Measurements from ENCODE around the gene HECW1. TPM values are rescaled to one million over a fixed set of nuclear protein-coding genes. Genes with fewer than 3 reads are reported as not detected.

HECW1 gene
- total and polyA plus RNA-seq, 2 of the 8 experiments (the other 6 are each of a cell fraction or from before 2014, with no cell fraction given): 2.9 to 12.7 TPM

- Histone ChIP-seq H3K4me2 (ENCODE audit: insufficient read depth in 1 of 2, low read depth in 2 of 2, low read length in 2 of 2) (no peak overlapping the region), H4K8ac (ENCODE audit: extremely low read depth, insufficient read depth, low read length) (no peak overlapping the region), H3K14ac (ENCODE audit: insufficient read length) (no peak overlapping the region), H2BK120ac (replicated peaks; ENCODE audit: low read depth, low read length) (no peak overlapping the region), H3K4me3 (ENCODE audit: extremely low read depth in 1 of 4, insufficient read depth in 2 of 4, low read depth in 3 of 4, low read length in 4 of 4) (no peak overlapping the region), H3K36me3 (ENCODE audit: control insufficient read depth in 2 of 4, insufficient read depth in 4 of 4, low read length in 3 of 4) (no peaks in the 10 kb centered on the region), H2AFZ (ENCODE audit: low read length) (no peak overlapping the region), H3K18ac (ENCODE audit: extremely low read depth, low read length) (no peak overlapping the region), H4K5ac (ENCODE audit: insufficient read length, low read depth, low read length) (no peak overlapping the region), H3K27ac (ENCODE audit: low read depth, low read length) (no peak overlapping the region), H3K4me1 (replicated peaks in 1 of 4; ENCODE audit: control insufficient read depth in 3 of 4, insufficient read depth in 4 of 4, low read length in 3 of 4) (peaks cover 0 to 8% (median under 1%) of the 10 kb centered on the region in 4 experiments; a peak in 2 of 7 replicates), H3K27me3 (replicated peaks in 1 of 4; ENCODE audit: control insufficient read depth in 3 of 4, extremely low read depth in 1 of 4, insufficient read depth in 3 of 4, low read length in 3 of 4) (no peaks in the 10 kb centered on the region), H3K79me1 (ENCODE audit: low read depth, low read length) (no peaks in the 10 kb centered on the region), H2BK15ac (ENCODE audit: low read length) (no peak overlapping the region), H3K79me2 (ENCODE audit: control insufficient read depth in 1 of 2, insufficient read depth in 2 of 2, low read length in 2 of 2) (no peaks in the 10 kb centered on the region), H3K23ac (ENCODE audit: insufficient read length) (no peak overlapping the region), H3K23me2 (ENCODE audit: low read depth, low read length) (no peaks in the 10 kb centered on the region), H3K9ac (replicated peaks in 1 of 4; ENCODE audit: extremely low read depth in 1 of 4, low read depth in 3 of 4, low read length in 3 of 4) (no peak overlapping the region), H2BK20ac (ENCODE audit: low read length) (no peak overlapping the region), H3K4ac (replicated peaks; ENCODE audit: insufficient read length, low read depth, low read length) (no peak overlapping the region), H3K9me3 (ENCODE audit: insufficient read depth in 2 of 2, low read depth in 1 of 2, low read length in 1 of 2) (no peaks in the 10 kb centered on the region), H2BK12ac (ENCODE audit: low read depth, low read length) (no peak overlapping the region), H4K91ac (replicated peaks; ENCODE audit: insufficient read length, low read length) (no peak overlapping the region), H3K56ac (replicated peaks; ENCODE audit: insufficient read length, low read depth, low read length) (no peak overlapping the region), H2BK5ac (ENCODE audit: low read depth, low read length) (no peak overlapping the region), H2AK5ac (ENCODE audit: low read depth, low read length) (no peak overlapping the region), H4K20me1 (replicated peaks in 1 of 2; ENCODE audit: control insufficient read depth in 1 of 2, insufficient read depth in 2 of 2, low read length in 2 of 2) (no peaks in the 10 kb centered on the region)
- WGBS, 2 experiments (ENCODE audit: extremely low coverage in 1 of 2, insufficient coverage in 1 of 2, insufficient read length in 1 of 2, insufficient replicate concordance in 2 of 2, low coverage in 1 of 2, low lambda C conversion rate in 2 of 2, missing lambda C conversion rate in 1 of 2): 92% methylated on average over 3 of the region's 3 CpGs; no CpG with 5 or more reads in 1 of the 2 experiments
- FAIRE-seq (no peak), DNase-seq (ENCODE audit: low read depth in 1 of 2, low spot score in 2 of 2) (no peak)
- TF ChIP-seq HDAC6 (IDR thresholded peaks at IDR 0.05; ENCODE audit: low read depth, low read length) (no peak), SIN3A (conservative IDR thresholded peaks at IDR 0.05 in 1 of 2, IDR thresholded peaks at IDR 0.05 in 1 of 2; ENCODE audit: low read depth in 1 of 2, low read length in 2 of 2) (no peak), SIRT6 (IDR thresholded peaks at IDR 0.05; ENCODE audit: low read length) (no peak), JUND (IDR thresholded peaks at IDR 0.05; ENCODE audit: low read length) (no peak), RAD21 (IDR thresholded peaks at IDR 0.05 in 1 of 2, conservative IDR thresholded peaks at IDR 0.05 in 1 of 2; ENCODE audit: low read depth in 2 of 2, low read length in 2 of 2) (no peak), RXRA (IDR thresholded peaks at IDR 0.05; ENCODE audit: insufficient read depth, low read depth, low read length) (no peak), CREB1 (IDR thresholded peaks at IDR 0.05) (no peak)
- POLR2A ChIA-PET (ENCODE audit: partially characterized antibody): no interaction called here
- CTCF ChIA-PET (ENCODE audit: partially characterized antibody): interaction anchor here (0.5 to 1.6 kb wide), 2 partner anchors 10 to 210 kb away, joined by 3 read pairs; no protein-coding TSS in a partner anchor
Measured at GRCh38 chr7:43540471-43540870, 428.0 kb downstream of the HECW1 start.

Measured in H1 (cell line).